ENCODE data around the gene ATG101.

- peak; percentile 8 for TF ChIP-seq CTCF (IDR thresholded peaks at IDR 0.05; ENCODE audit: low read depth, low read length, missing input control)
- TF ChIP-seq REST (IDR thresholded peaks at IDR 0.05), result peak; percentile 74
Measured at GRCh38 chr12:52093346-52093745, 23.6 kb downstream of the ATG101 start.

Measured in liver (tissue), 2 donors.